Naive B cell (primary cell): ENCODE measurements around the gene PHACTR2. TPM values are rescaled to one million over a fixed set of nuclear protein-coding genes. Genes with fewer than 3 reads are reported as not detected.
"Not testable (repeated sequence)": the region's sequence is repeated elsewhere in the genome, so short reads cannot be mapped to it uniquely, and the experiment has no call there.

Experiments used
- ATAC-seq, 2 donors: fragments of 150-1000 bp; cut with Tn5 transposase; 2 replicates each; pipeline ENCODE4 v1.10.0; 2021; ENCODE audit warnings: low read depth in 2 of 2, mild to moderate bottlenecking in 2 of 2, moderate library complexity in 2 of 2
- DNase-seq: peaks from one replicate; pipeline ENCODE4 v3.0.0; 2022
- H3K27ac Mint-ChIP-seq, 6 donors: one replicate each; pipeline ENCODE4 v1.8.0; 2020 to 2022; ENCODE audit warnings: mild to moderate bottlenecking in 6 of 6, mixed read lengths in 6 of 6, moderate library complexity in 5 of 6, inconsistent platforms in 2 of 6
- H3K27me3 Mint-ChIP-seq, 3 donors: one replicate each; pipeline ENCODE4 v1.8.0; 2021 to 2022; ENCODE audit warnings: mixed read lengths in 3 of 3, mild to moderate bottlenecking in 1 of 3
- H3K36me3 Mint-ChIP-seq, 2 donors: one replicate each; pipeline ENCODE4 v1.8.0; 2020 to 2022; ENCODE audit warnings: mixed read lengths in 2 of 2, inconsistent platforms in 1 of 2, mild to moderate bottlenecking in 1 of 2
- H3K4me1 Mint-ChIP-seq, 3 donors: one replicate each; pipeline ENCODE4 v1.8.0; 2020 to 2022; ENCODE audit warnings: mixed read lengths in 3 of 3, inconsistent platforms in 1 of 3, mild to moderate bottlenecking in 1 of 3, moderate library complexity in 1 of 3
- H3K4me3 Mint-ChIP-seq, 8 donors: one replicate each; pipeline ENCODE4 v1.8.0; 2020 to 2022; ENCODE audit warnings: mild to moderate bottlenecking in 8 of 8, mixed read lengths in 8 of 8, moderate library complexity in 8 of 8, inconsistent platforms in 2 of 8
- H3K9me3 Mint-ChIP-seq, 7 donors: one replicate each; pipeline ENCODE4 v1.8.0; 2020 to 2022; ENCODE audit warnings: mixed read lengths in 7 of 7, mild to moderate bottlenecking in 5 of 7, inconsistent platforms in 2 of 7, moderate library complexity in 1 of 7
- polyA plus RNA-seq, 6 donors: library from polyadenylated mRNA; unstranded; fragments of 300-500 nt; fragmentation: Illumina TruSeq; gene quantifications; one replicate each; pipeline ENCODE4 v1.2.3, GENCODE V29; 2021; ENCODE audit warnings: low read depth in 6 of 6

PHACTR2 gene
- polyA plus RNA-seq, 6 donors from 2014 or later = 0.05 to 3.5 (median 1.5) TPM

DNA sequence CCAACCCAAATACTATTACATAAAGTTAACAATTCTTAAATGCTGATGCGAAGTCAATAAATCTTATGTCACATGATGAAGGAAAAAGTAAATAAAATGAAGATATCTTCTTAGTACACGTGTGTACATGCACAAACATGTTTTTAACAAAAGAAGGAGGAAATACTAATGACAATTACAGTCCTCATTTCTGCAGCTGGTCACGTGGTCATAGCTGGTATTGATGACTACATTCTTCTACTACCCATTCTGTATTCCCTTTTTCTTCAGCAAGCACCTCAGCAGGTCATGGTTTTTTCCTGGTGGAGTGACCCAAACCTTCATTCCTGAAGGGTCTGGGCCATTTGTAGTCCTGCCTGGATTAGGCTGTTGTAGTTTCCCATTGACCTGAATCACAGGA, 191.0 kb downstream of the PHACTR2 start:
- H3K36me3 Mint-ChIP-seq = peaks cover 23 to 32% of the 10 kb centered on the region in 2 donors
- not testable (repeated sequence) for ATAC-seq, DNase-seq, H3K4me1 Mint-ChIP-seq, H3K4me3 Mint-ChIP-seq, H3K27me3 Mint-ChIP-seq, H3K27ac Mint-ChIP-seq, H3K9me3 Mint-ChIP-seq

DNA sequence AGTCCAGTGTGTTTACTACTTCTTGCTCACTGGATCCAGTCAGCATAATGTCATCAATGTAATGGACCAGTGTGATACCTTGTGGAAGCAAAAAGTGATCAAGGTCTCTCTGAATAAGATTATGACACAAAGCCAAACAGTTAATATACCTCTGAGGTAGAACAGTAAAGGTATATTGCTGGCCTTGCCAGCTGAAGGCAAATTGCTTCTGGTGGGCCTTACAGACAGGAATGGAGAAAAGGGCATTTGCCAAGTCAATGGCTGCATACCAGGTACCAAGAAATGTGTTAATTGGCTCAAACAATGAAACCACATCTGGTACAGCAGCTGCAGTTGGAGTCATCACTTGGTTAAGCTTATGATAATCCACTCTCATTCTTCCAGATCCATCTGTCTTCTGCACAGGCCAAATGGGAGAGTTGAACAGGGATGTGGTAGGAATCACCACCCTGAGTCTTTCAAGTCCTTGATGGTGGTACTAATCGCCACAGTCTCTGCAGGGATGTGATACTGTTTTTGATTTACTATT, 193.5 kb downstream of the PHACTR2 start:
- not testable (repeated sequence) for H3K27me3 Mint-ChIP-seq, DNase-seq, ATAC-seq, H3K27ac Mint-ChIP-seq, H3K4me3 Mint-ChIP-seq, H3K4me1 Mint-ChIP-seq
- Mint-ChIP-seq H3K36me3 (peaks cover 18 to 23% of the 10 kb centered on the region in 2 donors), H3K9me3 (peaks cover 6 to 26% (median 9%) of the 10 kb centered on the region in 7 donors)

- H3K36me3 Mint-ChIP-seq = peaks cover 17 to 23% of the 10 kb centered on the region in 2 donors
- DNase-seq (no peak), ATAC-seq (no peak)
- H3K9me3 Mint-ChIP-seq = peaks cover 6 to 26% (median 9%) of the 10 kb centered on the region in 7 donors
- no peaks in the 10 kb centered on the region for H3K27me3 Mint-ChIP-seq
- H3K27ac Mint-ChIP-seq = no peak overlapping the region
- peaks cover 5 to 7% (median 6%) of the 10 kb centered on the region in 3 donors for H3K4me1 Mint-ChIP-seq
- H3K4me3 Mint-ChIP-seq = no peak overlapping the region
Observed at GRCh38 chr6:143872201-143872600, 194.4 kb downstream of the PHACTR2 start.

DNA sequence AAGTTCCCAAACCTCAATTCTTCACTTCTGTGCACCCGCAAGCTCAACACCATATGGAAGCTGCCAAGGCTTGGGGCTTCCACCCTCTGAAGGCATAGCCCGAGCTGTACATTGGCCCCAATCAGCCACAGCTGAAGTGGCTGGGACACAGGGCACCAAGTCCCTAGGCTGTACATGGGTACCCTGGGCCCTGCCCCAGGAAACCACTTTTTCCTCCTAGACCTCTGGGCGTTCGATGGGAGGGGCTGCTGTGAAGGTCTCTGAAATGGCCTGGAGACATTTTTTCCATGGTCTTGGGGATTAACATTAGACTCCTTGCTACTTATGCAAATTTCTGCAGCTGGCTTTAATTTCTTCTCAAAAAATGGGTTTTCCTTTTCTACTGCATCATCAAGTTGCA, 195.8 kb downstream of the PHACTR2 start:
- H3K4me1 Mint-ChIP-seq, H3K4me3 Mint-ChIP-seq, DNase-seq, H3K27ac Mint-ChIP-seq, ATAC-seq, H3K27me3 Mint-ChIP-seq: not testable (repeated sequence)
- Mint-ChIP-seq H3K36me3 (peaks cover 16 to 19% of the 10 kb centered on the region in 2 donors), H3K9me3 (peaks cover 6 to 24% (median 11%) of the 10 kb centered on the region in 7 donors)

- Mint-ChIP-seq H3K9me3 (peaks cover 6 to 23% (median 11%) of the 10 kb centered on the region in 7 donors), H3K36me3 (peaks cover 15 to 16% of the 10 kb centered on the region in 2 donors)
- H3K4me3 Mint-ChIP-seq, ATAC-seq, H3K4me1 Mint-ChIP-seq, H3K27ac Mint-ChIP-seq, H3K27me3 Mint-ChIP-seq, DNase-seq: not testable (repeated sequence)
Observed at GRCh38 chr6:143874503-143874902, 196.7 kb downstream of the PHACTR2 start.

- Mint-ChIP-seq H3K27me3 (no peaks in the 10 kb centered on the region), H3K4me3 (no peak overlapping the region), H3K9me3 (peaks cover 5 to 22% (median 11%) of the 10 kb centered on the region in 7 donors), H3K4me1 (peaks cover 2 to 6% (median 5%) of the 10 kb centered on the region in 3 donors), H3K36me3 (peaks cover 15% of the 10 kb centered on the region in 2 donors), H3K27ac (no peak overlapping the region)
- DNase-seq = no peak
- no peak for ATAC-seq
Observed at GRCh38 chr6:143877584-143878271, 200.0 kb downstream of the PHACTR2 start.

DNA sequence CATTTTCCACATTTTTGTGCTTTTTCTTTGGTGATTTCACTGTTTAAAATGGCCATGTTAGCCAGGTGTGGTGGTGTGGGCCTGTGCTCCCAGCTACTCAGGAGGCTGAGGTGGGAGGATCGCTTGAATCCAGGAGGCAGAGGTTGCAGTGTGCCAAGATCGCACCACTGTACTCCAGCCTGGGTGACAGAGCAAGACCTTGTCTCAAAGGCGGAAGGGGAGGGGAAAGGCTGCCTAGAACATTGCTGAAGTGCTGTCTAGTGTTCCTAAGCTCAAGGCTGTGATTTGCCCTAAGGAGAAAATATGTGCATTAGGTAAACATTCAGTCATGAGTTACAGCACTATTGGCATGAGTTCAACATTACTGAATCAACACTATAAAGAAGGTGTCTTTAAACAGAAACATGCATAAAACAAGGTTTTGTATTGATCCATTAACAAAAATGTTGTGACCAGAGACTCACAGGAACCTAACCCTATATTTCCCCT, 200.6 kb downstream of the PHACTR2 start:
- DNase-seq (no peak), ATAC-seq (no peak)
- H3K36me3 Mint-ChIP-seq = peaks cover 15% of the 10 kb centered on the region in 2 donors
- no peak overlapping the region for H3K27ac Mint-ChIP-seq
- H3K27me3 Mint-ChIP-seq = no peaks in the 10 kb centered on the region
- H3K9me3 Mint-ChIP-seq = peaks cover 5 to 21% (median 11%) of the 10 kb centered on the region in 7 donors
- H3K4me1 Mint-ChIP-seq = peaks cover 0 to 6% (median 4%) of the 10 kb centered on the region in 3 donors
- H3K4me3 Mint-ChIP-seq = peak overlapping the region in 1 of 8 donors; percentile 4

DNA sequence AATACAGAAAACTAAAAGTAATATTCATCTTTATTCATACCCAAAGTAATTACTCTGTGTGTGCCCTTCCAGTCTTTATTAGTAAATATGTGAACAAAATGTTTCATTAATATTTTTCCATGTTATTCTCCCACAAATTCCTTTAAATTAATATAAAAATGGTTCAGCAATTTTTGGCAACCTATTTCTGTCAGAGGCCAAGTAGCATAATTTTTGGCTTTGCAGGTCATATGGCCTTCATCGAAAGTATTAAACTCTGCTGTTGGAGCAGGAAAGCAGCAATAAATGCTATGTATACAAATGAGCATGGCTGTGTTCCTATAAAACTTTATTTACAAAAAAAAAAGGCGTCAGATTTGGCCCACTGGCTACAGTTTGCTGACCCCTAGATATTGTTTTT, 202.6 kb downstream of the PHACTR2 start:
- Mint-ChIP-seq H3K4me3 (no peak overlapping the region), H3K4me1 (no peaks in the 10 kb centered on the region), H3K36me3 (peaks cover under 1 to 14% of the 10 kb centered on the region in 2 donors), H3K27me3 (no peaks in the 10 kb centered on the region), H3K9me3 (peaks cover 0 to 8% (median 2%) of the 10 kb centered on the region in 7 donors), H3K27ac (no peak overlapping the region)
- ATAC-seq (no peak), DNase-seq (no peak)

Other genes starting within 250 kb of the PHACTR2 start
- gene ADAT2, start 227.3 kb upstream of the PHACTR2 start, polyA plus RNA-seq = 1 to 10 TPM; 1.8 to 2.2 (median 2.0) TPM
- gene PEX3, start 227.2 kb upstream of the PHACTR2 start, polyA plus RNA-seq = 10 to 100 TPM; 19.5 to 36.4 (median 27.0) TPM
- gene FUCA2, start 166.2 kb upstream of the PHACTR2 start, polyA plus RNA-seq = 10 to 100 TPM in 5 of 6 donors, 1 to 10 TPM in 1; 9.0 to 17.5 (median 11.2) TPM
- gene LTV1, start 165.4 kb downstream of the PHACTR2 start, polyA plus RNA-seq = 10 to 100 TPM; 23.9 to 30.1 (median 26.8) TPM
- gene ZC2HC1B, start 186.5 kb downstream of the PHACTR2 start, polyA plus RNA-seq = not detected